ENCODE measurements around the gene PTPRG. TPM values are rescaled to one million over a fixed set of nuclear protein-coding genes. Genes with fewer than 3 reads are reported as not detected.

Gene PTPRG
- total RNA-seq, 2 experiments from 2014 or later = 0.24 to 0.37 TPM

GRCh38 chr3:61857297-61857696 lies 295.9 kb downstream of the PTPRG start:
- H3K36me3 Mint-ChIP-seq (ENCODE audit: low read depth) = no peaks in the 10 kb centered on the region
- H3K4me3 Mint-ChIP-seq = no peak overlapping the region

GRCh38 chr3:61858054-61858453 lies 296.7 kb downstream of the PTPRG start:
- Mint-ChIP-seq H3K4me3 (no peak overlapping the region), H3K27ac (no peak overlapping the region), H3K27me3 (ENCODE audit: low read depth) (peaks cover 9% of the 10 kb centered on the region), H3K9me3 (no peaks in the 10 kb centered on the region), H3K4me1 (ENCODE audit: low read depth) (no peaks in the 10 kb centered on the region), H3K36me3 (ENCODE audit: low read depth) (no peaks in the 10 kb centered on the region)
- intact Hi-C loops (cut with micrococcal nuclease) = loop anchor here (1.0 to 10.0 kb wide), 2 partner anchors 77 to 330 kb away; no protein-coding TSS in a partner anchor
- DNase-seq = no peak
- CTCF ChIA-PET = interaction anchor here (0.7 kb wide), 1 partner anchor 178 kb away, joined by 3 read pairs; no protein-coding TSS in a partner anchor

More at GRCh38 chr3:61857297-61857696, 295.9 kb downstream of the PTPRG start:
- Mint-ChIP-seq H3K27ac (no peak overlapping the region), H3K27me3 (ENCODE audit: low read depth) (peaks cover 9% of the 10 kb centered on the region), H3K4me1 (ENCODE audit: low read depth) (no peaks in the 10 kb centered on the region), H3K9me3 (no peaks in the 10 kb centered on the region)
- no peak for DNase-seq
- intact Hi-C loops (cut with micrococcal nuclease) = loop anchor here (10.0 kb wide), 1 partner anchor 78 kb away; no protein-coding TSS in a partner anchor
- CTCF ChIA-PET = no interaction called here

- Mint-ChIP-seq H3K36me3 (ENCODE audit: low read depth) (no peaks in the 10 kb centered on the region), H3K4me3 (no peak overlapping the region), H3K9me3 (no peaks in the 10 kb centered on the region), H3K27me3 (ENCODE audit: low read depth) (peaks cover 9% of the 10 kb centered on the region), H3K4me1 (ENCODE audit: low read depth) (no peaks in the 10 kb centered on the region), H3K27ac (no peak overlapping the region)
- intact Hi-C loops (cut with micrococcal nuclease) = no loop called here
- CTCF ChIA-PET = interaction anchor here (1.0 kb wide), 1 partner anchor 10 kb away, joined by 3 read pairs; no protein-coding TSS in a partner anchor
- DNase-seq = no peak
Observed at GRCh38 chr3:61861410-61861809, 300.0 kb downstream of the PTPRG start.

- Mint-ChIP-seq H3K27ac (no peak overlapping the region), H3K27me3 (ENCODE audit: low read depth) (peaks cover 9% of the 10 kb centered on the region), H3K36me3 (ENCODE audit: low read depth) (no peaks in the 10 kb centered on the region), H3K4me3 (no peak overlapping the region), H3K4me1 (ENCODE audit: low read depth) (no peaks in the 10 kb centered on the region), H3K9me3 (no peaks in the 10 kb centered on the region)
- no peak for DNase-seq
- CTCF ChIA-PET = no interaction called here
- intact Hi-C loops (cut with micrococcal nuclease) = no loop called here
Observed at GRCh38 chr3:61862614-61863289, 301.4 kb downstream of the PTPRG start.

- H3K27me3 Mint-ChIP-seq (ENCODE audit: low read depth) = peaks cover 9% of the 10 kb centered on the region
- H3K4me3 Mint-ChIP-seq = no peak overlapping the region
- no peaks in the 10 kb centered on the region for H3K36me3 Mint-ChIP-seq (ENCODE audit: low read depth)
- H3K4me1 Mint-ChIP-seq (ENCODE audit: low read depth) = no peaks in the 10 kb centered on the region
- CTCF ChIA-PET = no interaction called here
- no peak for DNase-seq
- intact Hi-C loops (cut with micrococcal nuclease) = no loop called here
- no peak overlapping the region for H3K27ac Mint-ChIP-seq
- no peaks in the 10 kb centered on the region for H3K9me3 Mint-ChIP-seq
Observed at GRCh38 chr3:61863579-61863978, 302.2 kb downstream of the PTPRG start.

- H3K27ac Mint-ChIP-seq = no peak overlapping the region
- intact Hi-C loops (cut with micrococcal nuclease) = no loop called here
- H3K27me3 Mint-ChIP-seq (ENCODE audit: low read depth) = peaks cover 7% of the 10 kb centered on the region
- no peaks in the 10 kb centered on the region for H3K36me3 Mint-ChIP-seq (ENCODE audit: low read depth)
- no peak overlapping the region for H3K4me3 Mint-ChIP-seq
- no peak for DNase-seq
- H3K9me3 Mint-ChIP-seq = no peaks in the 10 kb centered on the region
- H3K4me1 Mint-ChIP-seq (ENCODE audit: low read depth) = no peaks in the 10 kb centered on the region
- CTCF ChIA-PET = no interaction called here
Observed at GRCh38 chr3:61864886-61865285, 303.5 kb downstream of the PTPRG start.

GRCh38 chr3:61865466-61866152 lies 304.2 kb downstream of the PTPRG start:
- Mint-ChIP-seq H3K27ac (no peak overlapping the region), H3K4me3 (no peak overlapping the region), H3K27me3 (ENCODE audit: low read depth) (peaks cover 7% of the 10 kb centered on the region), H3K4me1 (ENCODE audit: low read depth) (no peaks in the 10 kb centered on the region), H3K9me3 (no peaks in the 10 kb centered on the region), H3K36me3 (ENCODE audit: low read depth) (no peaks in the 10 kb centered on the region)
- no peak for DNase-seq
- CTCF ChIA-PET = no interaction called here
- intact Hi-C loops (cut with micrococcal nuclease) = no loop called here

GRCh38 chr3:61866153-61866542 lies 304.8 kb downstream of the PTPRG start:
- DNase-seq = no peak
- H3K36me3 Mint-ChIP-seq (ENCODE audit: low read depth) = no peaks in the 10 kb centered on the region
- peaks cover 3% of the 10 kb centered on the region for H3K27me3 Mint-ChIP-seq (ENCODE audit: low read depth)
- CTCF ChIA-PET = no interaction called here
- no peaks in the 10 kb centered on the region for H3K9me3 Mint-ChIP-seq
- intact Hi-C loops (cut with micrococcal nuclease) = no loop called here
- no peaks in the 10 kb centered on the region for H3K4me1 Mint-ChIP-seq (ENCODE audit: low read depth)
- no peak overlapping the region for H3K4me3 Mint-ChIP-seq
- no peak overlapping the region for H3K27ac Mint-ChIP-seq

- intact Hi-C loops (cut with micrococcal nuclease) = no loop called here
- Mint-ChIP-seq H3K9me3 (no peaks in the 10 kb centered on the region), H3K36me3 (ENCODE audit: low read depth) (no peaks in the 10 kb centered on the region), H3K4me1 (ENCODE audit: low read depth) (no peaks in the 10 kb centered on the region), H3K27ac (no peak overlapping the region), H3K4me3 (no peak overlapping the region), H3K27me3 (ENCODE audit: low read depth) (peaks cover 3% of the 10 kb centered on the region)
- CTCF ChIA-PET = no interaction called here
- DNase-seq = no peak
Observed at GRCh38 chr3:61866961-61867461, 305.6 kb downstream of the PTPRG start.

GRCh38 chr3:61868499-61868898 lies 307.1 kb downstream of the PTPRG start:
- Mint-ChIP-seq H3K9me3 (no peaks in the 10 kb centered on the region), H3K27ac (no peak overlapping the region), H3K27me3 (ENCODE audit: low read depth) (peaks cover 3% of the 10 kb centered on the region), H3K36me3 (ENCODE audit: low read depth) (no peaks in the 10 kb centered on the region), H3K4me3 (no peak overlapping the region), H3K4me1 (ENCODE audit: low read depth) (no peaks in the 10 kb centered on the region)
- DNase-seq = no peak
- intact Hi-C loops (cut with micrococcal nuclease) = no loop called here
- CTCF ChIA-PET = interaction anchor here (0.5 kb wide), 1 partner anchor 43 kb away, joined by 7 read pairs; no protein-coding TSS in a partner anchor

GRCh38 chr3:61869371-61869770 lies 308.0 kb downstream of the PTPRG start:
- Mint-ChIP-seq H3K9me3 (no peaks in the 10 kb centered on the region), H3K4me3 (no peak overlapping the region), H3K27ac (no peak overlapping the region), H3K27me3 (ENCODE audit: low read depth) (peaks cover 3% of the 10 kb centered on the region), H3K4me1 (ENCODE audit: low read depth) (no peaks in the 10 kb centered on the region), H3K36me3 (ENCODE audit: low read depth) (no peaks in the 10 kb centered on the region)
- intact Hi-C loops (cut with micrococcal nuclease) = no loop called here
- DNase-seq = no peak
- CTCF ChIA-PET = no interaction called here

- H3K27me3 Mint-ChIP-seq (ENCODE audit: low read depth) = peaks cover 3% of the 10 kb centered on the region
- DNase-seq = no peak
- intact Hi-C loops (cut with micrococcal nuclease) = no loop called here
- H3K4me3 Mint-ChIP-seq = no peak overlapping the region
- H3K9me3 Mint-ChIP-seq = no peaks in the 10 kb centered on the region
- CTCF ChIA-PET = interaction anchor here (0.6 to 1.4 kb wide), 2 partner anchors 11 to 42 kb away, joined by 3 read pairs; no protein-coding TSS in a partner anchor
- no peaks in the 10 kb centered on the region for H3K4me1 Mint-ChIP-seq (ENCODE audit: low read depth)
- H3K36me3 Mint-ChIP-seq (ENCODE audit: low read depth) = no peaks in the 10 kb centered on the region
- no peak overlapping the region for H3K27ac Mint-ChIP-seq
Observed at GRCh38 chr3:61871644-61872043, 310.3 kb downstream of the PTPRG start.
